Mucosa of descending colon (tissue), 3 donors: ENCODE results near the gene HBD. TPM values are rescaled to one million over a fixed set of nuclear protein-coding genes. Genes with fewer than 3 reads are reported as not detected.

ENCODE experiments used
- ATAC-seq: fragments of 200-7000 bp; cut with Tn5 transposase; one replicate; pipeline ENCODE4 v1.9.1; 2020; ENCODE audit warnings: mild to moderate bottlenecking, moderate library complexity
- DNase-seq, 3 donors: peaks; one replicate each; pipeline ENCODE4 v3.0.0-alpha.2; 2020
- H3K36me3 ChIP-seq: fragments of 200-600 bp; one replicate; pipeline ENCODE4 v1.8.0; 2021; ENCODE audit warnings: low read depth, mild to moderate bottlenecking
- H3K4me1 ChIP-seq: fragments of 200-600 bp; one replicate; pipeline ENCODE4 v1.8.0; 2021; ENCODE audit warnings: low read depth, mild to moderate bottlenecking
- H3K4me3 ChIP-seq: fragments of 200-600 bp; one replicate; pipeline ENCODE4 v1.8.0; 2021; ENCODE audit warnings: mild to moderate bottlenecking
- H3K9me3 ChIP-seq: fragments of 200-600 bp; one replicate; pipeline ENCODE4 v1.8.0; 2021; ENCODE audit warnings: mild to moderate bottlenecking
- intact Hi-C, 2 donors: fragments of 100-400 bp; cut with DNase I in 1 of 2; cut with micrococcal nuclease in 1 of 2; formaldehyde crosslinking; loops; one replicate each; pipeline versions ENCODE4 v1.11.0 to v1.11.1; 2022; cut with DNase I, micrococcal nuclease
- total RNA-seq, 3 donors: library from RNA; stranded (reverse); fragmentation: NEBNext Ultra II Directional in 2 of 3; extraction: Animal tissue kit (Norgen Biotek cat#: 25700) in 2 of 3; gene quantifications; one replicate each; pipeline versions ENCODE4 v1.2.1 to v1.2.4, GENCODE V29; 2021 to 2023
- TF ChIP-seq, protein P1 (sequence below): fragments of 200-600 bp; IDR thresholded peaks from one replicate; pipeline ENCODE4 v1.8.0; 2022; ENCODE audit warnings: antibody characterized with exemption, mild to moderate bottlenecking
- donor health status: DM: no; HTN: no; CAD: no; lungs with moderate emphysema.
- donor health status: DM: no; HTN: no; CAD: no.
- donor health status: DM: no; HTN: yes; CAD: no.

The HBD gene
- total RNA-seq, 3 donors from 2014 or later, result not detected

DNA sequence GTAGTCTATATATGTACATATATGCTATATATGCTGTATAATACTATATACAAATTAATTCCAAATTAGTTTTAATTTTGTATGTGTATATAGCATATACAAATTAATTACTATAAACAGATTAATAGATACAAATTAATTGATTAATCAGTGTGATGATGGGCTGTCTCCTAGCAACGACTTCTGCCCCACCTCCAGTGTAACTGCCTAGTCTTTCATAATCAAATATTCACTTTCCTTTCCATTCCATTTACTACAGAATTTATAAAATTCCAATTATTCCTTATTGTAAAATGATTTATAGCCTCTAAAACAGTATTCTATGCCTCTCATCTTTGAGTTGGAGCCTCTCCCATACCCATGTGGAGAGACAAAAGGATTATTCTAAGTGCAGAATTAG, 976 bp downstream of the HBD start:
- H3K36me3 ChIP-seq, result no peaks in the 10 kb centered on the region
- DNase-seq, result no peak
- intact Hi-C loops, result no loop called here
- no peaks in the 10 kb centered on the region for H3K9me3 ChIP-seq
- no peaks in the 10 kb centered on the region for H3K4me1 ChIP-seq
- no peak overlapping the region for H3K4me3 ChIP-seq
- ATAC-seq, result no peak
- TF ChIP-seq, protein P1, sequence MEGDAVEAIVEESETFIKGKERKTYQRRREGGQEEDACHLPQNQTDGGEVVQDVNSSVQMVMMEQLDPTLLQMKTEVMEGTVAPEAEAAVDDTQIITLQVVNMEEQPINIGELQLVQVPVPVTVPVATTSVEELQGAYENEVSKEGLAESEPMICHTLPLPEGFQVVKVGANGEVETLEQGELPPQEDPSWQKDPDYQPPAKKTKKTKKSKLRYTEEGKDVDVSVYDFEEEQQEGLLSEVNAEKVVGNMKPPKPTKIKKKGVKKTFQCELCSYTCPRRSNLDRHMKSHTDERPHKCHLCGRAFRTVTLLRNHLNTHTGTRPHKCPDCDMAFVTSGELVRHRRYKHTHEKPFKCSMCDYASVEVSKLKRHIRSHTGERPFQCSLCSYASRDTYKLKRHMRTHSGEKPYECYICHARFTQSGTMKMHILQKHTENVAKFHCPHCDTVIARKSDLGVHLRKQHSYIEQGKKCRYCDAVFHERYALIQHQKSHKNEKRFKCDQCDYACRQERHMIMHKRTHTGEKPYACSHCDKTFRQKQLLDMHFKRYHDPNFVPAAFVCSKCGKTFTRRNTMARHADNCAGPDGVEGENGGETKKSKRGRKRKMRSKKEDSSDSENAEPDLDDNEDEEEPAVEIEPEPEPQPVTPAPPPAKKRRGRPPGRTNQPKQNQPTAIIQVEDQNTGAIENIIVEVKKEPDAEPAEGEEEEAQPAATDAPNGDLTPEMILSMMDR, result no peak

DNA sequence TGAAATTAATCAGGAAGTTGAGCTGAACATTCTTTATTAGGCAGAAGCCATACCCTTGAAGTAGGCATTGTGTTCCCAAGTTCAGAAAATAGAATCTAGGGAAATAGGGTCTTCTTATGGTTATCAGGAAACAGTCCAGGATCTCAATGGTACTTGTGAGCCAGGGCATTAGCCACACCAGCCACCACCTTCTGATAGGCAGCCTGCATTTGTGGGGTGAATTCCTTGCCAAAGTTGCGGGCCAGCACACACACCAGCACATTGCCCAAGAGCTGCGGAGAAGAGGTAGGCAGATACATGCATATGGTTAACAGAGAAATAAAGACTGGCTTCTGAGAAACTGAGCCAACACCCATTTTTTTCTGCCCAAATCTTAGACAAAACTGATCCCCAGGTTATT, 1.5 kb downstream of the HBD start:
- H3K4me1 ChIP-seq, result no peaks in the 10 kb centered on the region

DNA sequence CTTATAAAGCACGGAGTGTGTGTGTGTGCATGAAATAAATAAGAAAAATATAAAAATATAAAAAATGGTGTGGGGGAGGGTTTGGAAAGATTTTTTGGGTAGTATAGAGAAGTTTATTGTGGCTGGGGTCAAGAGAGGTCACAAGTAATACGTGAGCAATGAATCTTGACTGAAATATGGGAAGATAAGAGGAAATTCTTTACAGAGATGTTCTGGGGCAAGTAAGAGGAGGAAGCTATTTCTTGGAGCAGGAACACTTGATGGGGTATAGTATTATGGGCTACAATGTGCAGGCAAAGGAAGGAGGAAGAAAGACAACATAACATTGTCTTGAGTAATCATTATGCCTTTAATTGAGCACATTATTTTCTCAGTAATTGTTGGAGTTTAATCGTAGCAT, 2.1 kb downstream of the HBD start:
- ATAC-seq (no peak), DNase-seq (no peak)
- Histone ChIP-seq H3K9me3 (no peaks in the 10 kb centered on the region), H3K4me3 (no peak overlapping the region), H3K36me3 (no peaks in the 10 kb centered on the region), H3K4me1 (no peaks in the 10 kb centered on the region)
- TF ChIP-seq, protein P1, result no peak
- intact Hi-C loops, result no loop called here

More for the DNA sequence above, 1.5 kb downstream of the HBD start:
- intact Hi-C loops, result no loop called here
- Histone ChIP-seq H3K4me3 (no peak overlapping the region), H3K9me3 (no peaks in the 10 kb centered on the region), H3K36me3 (no peaks in the 10 kb centered on the region)
- no peak for DNase-seq
- ATAC-seq, result no peak
- TF ChIP-seq, protein P1, result no peak

DNA sequence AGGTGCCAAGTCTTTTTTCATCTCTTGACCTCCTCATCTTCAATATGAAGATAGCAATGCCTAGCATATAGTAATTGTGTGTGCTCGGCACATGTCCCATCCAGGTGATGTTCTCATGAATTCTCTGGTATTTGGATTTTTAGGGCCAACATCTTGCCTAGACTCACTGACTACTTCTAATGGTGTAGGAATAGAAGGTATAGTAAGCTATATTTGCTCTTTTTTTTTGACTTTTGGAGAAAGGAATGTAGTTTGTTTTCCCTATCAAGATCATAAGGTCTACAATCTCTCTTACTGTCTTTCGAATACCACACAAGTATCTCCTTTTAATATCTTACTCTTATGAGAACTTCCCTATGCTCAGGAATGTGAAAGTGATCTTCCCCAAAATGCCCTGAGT, 3.2 kb downstream of the HBD start:
- Histone ChIP-seq H3K4me3 (no peak overlapping the region), H3K4me1 (no peaks in the 10 kb centered on the region), H3K9me3 (no peaks in the 10 kb centered on the region), H3K36me3 (no peaks in the 10 kb centered on the region)
- DNase-seq (no peak), ATAC-seq (no peak)
- intact Hi-C loops, result no loop called here
- TF ChIP-seq, protein P1, result no peak

DNA sequence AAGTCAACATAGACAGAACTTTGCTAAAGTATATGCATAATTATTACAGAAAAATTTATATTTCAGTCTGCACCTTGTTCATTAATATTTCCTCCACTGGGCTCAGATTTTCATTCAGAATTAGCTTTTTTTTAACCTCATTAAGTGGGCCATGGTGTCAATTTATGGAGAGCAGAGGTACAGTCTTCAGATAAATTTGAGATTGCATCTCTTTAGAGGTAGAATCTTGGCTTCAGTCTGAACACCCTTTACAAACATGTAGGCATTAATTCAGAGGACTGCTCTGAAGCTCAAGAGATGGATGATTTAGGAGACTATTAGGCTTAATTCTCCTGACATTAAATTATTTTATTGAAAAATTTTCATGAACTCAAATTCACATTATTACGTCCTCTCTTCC, 4.0 kb downstream of the HBD start:
- Histone ChIP-seq H3K4me1 (no peaks in the 10 kb centered on the region), H3K36me3 (no peaks in the 10 kb centered on the region), H3K4me3 (no peak overlapping the region), H3K9me3 (no peaks in the 10 kb centered on the region)
- DNase-seq (no peak), ATAC-seq (no peak)
- TF ChIP-seq, protein P1, result no peak
- intact Hi-C loops, result no loop called here

DNA sequence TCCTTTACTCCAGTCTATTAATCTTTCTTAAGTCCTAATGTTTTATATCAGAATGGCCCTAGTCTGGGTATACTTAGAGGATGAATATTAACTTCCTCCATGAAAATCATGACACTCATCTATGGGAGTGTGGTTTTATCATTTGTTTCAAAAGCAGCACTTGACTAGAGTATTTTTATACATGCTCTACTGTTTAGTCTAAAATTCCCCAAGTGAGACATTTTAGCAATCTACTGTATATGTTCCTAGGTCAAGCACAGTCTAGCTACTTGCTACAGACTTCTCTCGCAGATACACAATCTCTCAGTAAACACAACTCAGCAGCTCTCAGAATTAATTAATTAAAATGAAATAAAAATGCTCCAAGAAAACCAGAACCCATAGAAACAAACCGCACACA, 4.5 kb downstream of the HBD start:
- ATAC-seq (no peak), DNase-seq (no peak)
- no peaks in the 10 kb centered on the region for H3K4me1 ChIP-seq
- H3K36me3 ChIP-seq, result no peaks in the 10 kb centered on the region
- intact Hi-C loops, result no loop called here
- H3K9me3 ChIP-seq, result no peaks in the 10 kb centered on the region
- H3K4me3 ChIP-seq, result no peak overlapping the region
- TF ChIP-seq, protein P1, result no peak
